ENCODE results near the gene POLDIP2.

DNA sequence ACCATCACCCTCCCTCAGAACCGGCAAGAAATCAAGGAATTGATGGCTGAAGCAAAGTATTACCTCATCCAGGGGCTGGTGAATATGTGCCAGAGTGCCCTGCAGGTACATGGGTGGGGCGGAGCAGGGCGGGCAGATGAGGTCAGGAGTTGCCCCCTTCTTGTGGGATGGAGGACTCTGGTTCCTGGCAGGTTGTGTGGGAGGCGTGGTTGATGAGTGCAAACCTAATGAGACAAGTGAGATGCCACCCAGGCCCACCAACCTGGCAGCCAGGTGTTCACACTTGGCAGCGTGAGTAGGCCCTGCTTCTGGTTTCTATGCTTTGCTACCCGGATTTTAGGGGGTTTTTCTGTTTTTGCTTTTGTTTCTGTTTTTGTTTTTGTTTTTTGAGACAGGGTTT lies 17.0 kb downstream of the POLDIP2 start:
- TF ChIP-seq, protein P1, sequence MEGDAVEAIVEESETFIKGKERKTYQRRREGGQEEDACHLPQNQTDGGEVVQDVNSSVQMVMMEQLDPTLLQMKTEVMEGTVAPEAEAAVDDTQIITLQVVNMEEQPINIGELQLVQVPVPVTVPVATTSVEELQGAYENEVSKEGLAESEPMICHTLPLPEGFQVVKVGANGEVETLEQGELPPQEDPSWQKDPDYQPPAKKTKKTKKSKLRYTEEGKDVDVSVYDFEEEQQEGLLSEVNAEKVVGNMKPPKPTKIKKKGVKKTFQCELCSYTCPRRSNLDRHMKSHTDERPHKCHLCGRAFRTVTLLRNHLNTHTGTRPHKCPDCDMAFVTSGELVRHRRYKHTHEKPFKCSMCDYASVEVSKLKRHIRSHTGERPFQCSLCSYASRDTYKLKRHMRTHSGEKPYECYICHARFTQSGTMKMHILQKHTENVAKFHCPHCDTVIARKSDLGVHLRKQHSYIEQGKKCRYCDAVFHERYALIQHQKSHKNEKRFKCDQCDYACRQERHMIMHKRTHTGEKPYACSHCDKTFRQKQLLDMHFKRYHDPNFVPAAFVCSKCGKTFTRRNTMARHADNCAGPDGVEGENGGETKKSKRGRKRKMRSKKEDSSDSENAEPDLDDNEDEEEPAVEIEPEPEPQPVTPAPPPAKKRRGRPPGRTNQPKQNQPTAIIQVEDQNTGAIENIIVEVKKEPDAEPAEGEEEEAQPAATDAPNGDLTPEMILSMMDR (IDR thresholded peaks at IDR 0.05): no peak
- no peak for TF ChIP-seq POLR2A (IDR thresholded peaks at IDR 0.05)
